Measurements from ENCODE around the gene POC1A. TPM values are rescaled to one million over a fixed set of nuclear protein-coding genes. Genes with fewer than 3 reads are reported as not detected.

POC1A gene
- total RNA-seq, 2 donors from 2014 or later, result 28.8 to 32.2 TPM

GRCh38 chr3:52061121-52061910, 92.9 kb downstream of the POC1A start:
- no peak for ATAC-seq
- Mint-ChIP-seq H3K27ac (peak overlapping the region in 1 of 2 donors; percentile 70), H3K36me3 (no peaks in the 10 kb centered on the region), H3K9me3 (no peaks in the 10 kb centered on the region)
- DNase-seq (ENCODE audit: low spot score in 2 of 2), result no peak

- H3K36me3 Mint-ChIP-seq, result peaks cover 0 to 5% of the 10 kb centered on the region in 2 donors
- no peaks in the 10 kb centered on the region for H3K9me3 Mint-ChIP-seq
- H3K27ac Mint-ChIP-seq, result no peak overlapping the region
- DNase-seq (ENCODE audit: low spot score in 2 of 2) (no peak), ATAC-seq (no peak)
Observed at GRCh38 chr3:52059781-52060180, 94.4 kb downstream of the POC1A start.

- no peak for DNase-seq (ENCODE audit: low spot score in 2 of 2)
- H3K9me3 Mint-ChIP-seq, result no peaks in the 10 kb centered on the region
- peaks cover 6 to 12% of the 10 kb centered on the region in 2 donors for H3K36me3 Mint-ChIP-seq
- no peak for ATAC-seq
- peak overlapping the region; percentile 44 to 83 for H3K27ac Mint-ChIP-seq
Observed at GRCh38 chr3:52057812-52058495, 96.3 kb downstream of the POC1A start.

GRCh38 chr3:52056968-52057811, 97.0 kb downstream of the POC1A start:
- Mint-ChIP-seq H3K36me3 (peaks cover 6 to 17% of the 10 kb centered on the region in 2 donors), H3K27ac (peak overlapping the region; percentile 83 to 97), H3K9me3 (no peaks in the 10 kb centered on the region)
- DNase-seq (ENCODE audit: low spot score in 2 of 2), result peak; percentile 98 to 99
- ATAC-seq, result peak; percentile 81 to 83

GRCh38 chr3:52056521-52056967, 97.7 kb downstream of the POC1A start, which contains the start of gene DUSP7:
TSS of gene DUSP7 (minus strand) at chr3:52056571. CDS start at chr3:52056366, 205 bp downstream.
- ATAC-seq (peak; percentile 17 to 47), DNase-seq (ENCODE audit: low spot score in 2 of 2) (peak; percentile 72 to 80)
- H3K9me3 Mint-ChIP-seq, result no peaks in the 10 kb centered on the region
- peaks cover 6 to 17% of the 10 kb centered on the region in 2 donors for H3K36me3 Mint-ChIP-seq
- peak within 1 kb of the TSS; percentile 96 to 97 for H3K27ac Mint-ChIP-seq

GRCh38 chr3:52055537-52056351, 98.5 kb downstream of the POC1A start:
- peak in 1 of 2 donors; percentile 14 for ATAC-seq
- peaks cover 8 to 17% of the 10 kb centered on the region in 2 donors for H3K36me3 Mint-ChIP-seq

GRCh38 chr3:52054661-52055511, 99.3 kb downstream of the POC1A start:
- DNase-seq (ENCODE audit: low spot score in 2 of 2) (peak in 1 of 2 donors; percentile 32), ATAC-seq (no peak)
- H3K27ac Mint-ChIP-seq, result peak overlapping the region; percentile 66 to 96

More at GRCh38 chr3:52055537-52056351, 98.5 kb downstream of the POC1A start:
- H3K27ac Mint-ChIP-seq, result peak overlapping the region; percentile 66 to 96
- H3K9me3 Mint-ChIP-seq, result no peaks in the 10 kb centered on the region
- DNase-seq (ENCODE audit: low spot score in 2 of 2), result peak; percentile 55 to 64

GRCh38 chr3:52053307-52054304, 100.6 kb downstream of the POC1A start:
- H3K36me3 Mint-ChIP-seq, result peaks cover 11 to 17% of the 10 kb centered on the region in 2 donors
- DNase-seq (ENCODE audit: low spot score in 2 of 2) (peak; percentile 36 to 60), ATAC-seq (peak; percentile 11 to 13)
- H3K27ac Mint-ChIP-seq, result peak overlapping the region; percentile 96
- H3K9me3 Mint-ChIP-seq, result no peaks in the 10 kb centered on the region

More at GRCh38 chr3:52054661-52055511, 99.3 kb downstream of the POC1A start:
- Mint-ChIP-seq H3K9me3 (no peaks in the 10 kb centered on the region), H3K36me3 (peaks cover 11 to 17% of the 10 kb centered on the region in 2 donors)

- peak in 1 of 2 donors; percentile 23 for ATAC-seq
- peak overlapping the region; percentile 96 for H3K27ac Mint-ChIP-seq
Observed at GRCh38 chr3:52052831-52053306, 101.4 kb downstream of the POC1A start.

GRCh38 chr3:52051444-52051843, 102.8 kb downstream of the POC1A start:
- H3K9me3 Mint-ChIP-seq, result no peaks in the 10 kb centered on the region
- peaks cover 11 to 17% of the 10 kb centered on the region in 2 donors for H3K36me3 Mint-ChIP-seq
- peak overlapping the region in 1 of 2 donors; percentile 96 for H3K27ac Mint-ChIP-seq
- DNase-seq (ENCODE audit: low spot score in 2 of 2) (no peak), ATAC-seq (no peak)

More at GRCh38 chr3:52052831-52053306, 101.4 kb downstream of the POC1A start:
- DNase-seq (ENCODE audit: low spot score in 2 of 2), result peak; percentile 26 to 77
- H3K36me3 Mint-ChIP-seq, result peaks cover 11 to 17% of the 10 kb centered on the region in 2 donors
- H3K9me3 Mint-ChIP-seq, result no peaks in the 10 kb centered on the region

GRCh38 chr3:52050571-52050970, 103.7 kb downstream of the POC1A start:
- peak overlapping the region in 1 of 2 donors; percentile 96 for H3K27ac Mint-ChIP-seq
- peaks cover 11 to 17% of the 10 kb centered on the region in 2 donors for H3K36me3 Mint-ChIP-seq

GRCh38 chr3:52049503-52049902, 104.7 kb downstream of the POC1A start:
- no peak for ATAC-seq
- no peaks in the 10 kb centered on the region for H3K9me3 Mint-ChIP-seq

More at GRCh38 chr3:52050571-52050970, 103.7 kb downstream of the POC1A start:
- no peaks in the 10 kb centered on the region for H3K9me3 Mint-ChIP-seq
- DNase-seq (ENCODE audit: low spot score in 2 of 2) (no peak), ATAC-seq (no peak)

GRCh38 chr3:52047295-52047960, 106.8 kb downstream of the POC1A start:
- H3K9me3 Mint-ChIP-seq, result no peaks in the 10 kb centered on the region

More at GRCh38 chr3:52049503-52049902, 104.7 kb downstream of the POC1A start:
- peaks cover 11 to 12% of the 10 kb centered on the region in 2 donors for H3K36me3 Mint-ChIP-seq
- peak overlapping the region; percentile 15 to 37 for H3K27ac Mint-ChIP-seq
- no peak for DNase-seq (ENCODE audit: low spot score in 2 of 2)

More at GRCh38 chr3:52047295-52047960, 106.8 kb downstream of the POC1A start:
- DNase-seq (ENCODE audit: low spot score in 2 of 2), result no peak
- Mint-ChIP-seq H3K27ac (peak overlapping the region in 1 of 2 donors; percentile 66), H3K36me3 (peaks cover under 1 to 5% of the 10 kb centered on the region in 2 donors)
- no peak for ATAC-seq
